ENCODE data around the gene MYH16. TPM values are rescaled to one million over a fixed set of nuclear protein-coding genes. Genes with fewer than 3 reads are reported as not detected.
"Not testable (repeated sequence)": the region's sequence is repeated elsewhere in the genome, so short reads cannot be mapped to it uniquely, and the experiment has no call there.

MYH16 gene
- total RNA-seq, 1 donor from 2014 or later, result not detected

GRCh38 chr7:99325001-99325493 lies 52.4 kb downstream of the MYH16 start:
- peak overlapping the region; percentile 63 for H3K27ac Mint-ChIP-seq
- TF ChIP-seq EZH2phosphoT487 (IDR thresholded peaks at IDR 0.05), result no peak
- no peak for TF ChIP-seq EZH2 (IDR thresholded peaks at IDR 0.05)
- TF ChIP-seq, protein P1, sequence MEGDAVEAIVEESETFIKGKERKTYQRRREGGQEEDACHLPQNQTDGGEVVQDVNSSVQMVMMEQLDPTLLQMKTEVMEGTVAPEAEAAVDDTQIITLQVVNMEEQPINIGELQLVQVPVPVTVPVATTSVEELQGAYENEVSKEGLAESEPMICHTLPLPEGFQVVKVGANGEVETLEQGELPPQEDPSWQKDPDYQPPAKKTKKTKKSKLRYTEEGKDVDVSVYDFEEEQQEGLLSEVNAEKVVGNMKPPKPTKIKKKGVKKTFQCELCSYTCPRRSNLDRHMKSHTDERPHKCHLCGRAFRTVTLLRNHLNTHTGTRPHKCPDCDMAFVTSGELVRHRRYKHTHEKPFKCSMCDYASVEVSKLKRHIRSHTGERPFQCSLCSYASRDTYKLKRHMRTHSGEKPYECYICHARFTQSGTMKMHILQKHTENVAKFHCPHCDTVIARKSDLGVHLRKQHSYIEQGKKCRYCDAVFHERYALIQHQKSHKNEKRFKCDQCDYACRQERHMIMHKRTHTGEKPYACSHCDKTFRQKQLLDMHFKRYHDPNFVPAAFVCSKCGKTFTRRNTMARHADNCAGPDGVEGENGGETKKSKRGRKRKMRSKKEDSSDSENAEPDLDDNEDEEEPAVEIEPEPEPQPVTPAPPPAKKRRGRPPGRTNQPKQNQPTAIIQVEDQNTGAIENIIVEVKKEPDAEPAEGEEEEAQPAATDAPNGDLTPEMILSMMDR (IDR thresholded peaks at IDR 0.05), result no peak
- Histone ChIP-seq H3K36me3 (no peaks in the 10 kb centered on the region), H4K20me1 (ENCODE audit: low read depth) (peaks cover 14% of the 10 kb centered on the region), H3K4me1 (peaks cover 14% of the 10 kb centered on the region), H3K27ac (no peak overlapping the region), H3K9me3 (ENCODE audit: low read depth) (no peaks in the 10 kb centered on the region), H3K4me2 (peak overlapping the region; percentile 88), H3K79me2 (ENCODE audit: low read depth) (peaks cover 55% of the 10 kb centered on the region), H2AFZ (replicated peaks) (peak overlapping the region; percentile 60), H3K27me3 (no peaks in the 10 kb centered on the region), H3K4me3 (peak overlapping the region; percentile 98), H3F3A (ENCODE audit: low read depth) (peaks cover 7% of the 10 kb centered on the region), H3K9ac (peak overlapping the region; percentile 79)
- H3K4me1 Mint-ChIP-seq, result peaks cover 13% of the 10 kb centered on the region
- DNase-seq (ENCODE audit: low spot score), result peak; percentile 32
- peak overlapping the region; percentile 90 for H3K4me3 Mint-ChIP-seq
- H3K27me3 Mint-ChIP-seq (ENCODE audit: insufficient read depth, low read depth), result peaks cover 5% of the 10 kb centered on the region
- H3K9me3 Mint-ChIP-seq, result no peaks in the 10 kb centered on the region
- H3K36me3 Mint-ChIP-seq, result no peaks in the 10 kb centered on the region

DNA sequence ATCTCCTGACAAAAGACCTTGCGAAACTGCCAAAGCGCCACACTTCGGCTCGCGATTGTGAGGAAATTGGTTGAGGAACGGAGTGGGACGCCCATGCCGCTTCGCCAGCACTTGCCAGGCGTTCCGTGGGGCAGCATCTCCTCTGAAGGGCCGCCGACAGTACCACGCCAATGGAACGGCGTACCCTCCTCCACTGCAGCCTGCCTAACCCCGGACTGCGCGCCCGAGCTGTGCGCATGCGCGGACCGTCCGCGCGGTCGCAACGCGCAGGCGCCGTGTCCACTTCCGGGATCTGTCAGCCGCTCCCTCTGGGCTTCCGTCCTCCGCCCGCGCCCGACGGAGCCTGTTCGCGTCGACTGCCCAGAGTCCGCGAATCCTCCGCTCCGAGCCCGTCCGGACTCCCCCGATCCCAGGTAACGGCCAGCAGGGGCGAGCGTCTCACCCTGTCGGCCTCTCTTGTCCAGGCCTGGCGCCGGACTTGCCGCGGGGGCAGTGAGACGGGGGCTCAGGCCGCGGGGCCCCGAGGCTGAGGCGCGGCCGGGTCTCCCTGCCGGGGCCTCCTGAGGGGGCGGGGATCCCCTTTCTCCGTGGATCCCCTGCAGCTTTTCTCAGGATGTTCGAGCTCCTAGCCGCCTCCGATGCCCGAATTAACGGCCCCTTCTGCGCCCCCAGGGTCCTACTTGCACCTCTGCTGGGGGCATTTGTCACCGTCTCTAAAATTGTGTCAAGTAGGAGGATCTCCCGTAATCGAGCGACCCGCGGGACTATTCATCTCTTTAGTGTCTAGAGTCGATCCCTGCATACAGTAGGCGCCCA lies 53.2 kb downstream of the MYH16 start, which contains the start of gene ARPC1A:
Gene ARPC1A (plus strand): TSS at position 307 of the 816 bp plus-strand sequence. CDS start 7,456 bp downstream, outside the sequence.
- Histone ChIP-seq H3K9me3 (ENCODE audit: low read depth) (no peaks in the 10 kb centered on the region), H3K36me3 (no peaks in the 10 kb centered on the region), H3K4me1 (peaks cover 6% of the 10 kb centered on the region), H3K27me3 (no peaks in the 10 kb centered on the region), H3K4me3 (peak within 1 kb of the TSS; percentile 98), H3K4me2 (peak within 1 kb of the TSS; percentile 91), H4K20me1 (ENCODE audit: low read depth) (peaks cover 14% of the 10 kb centered on the region), H3F3A (ENCODE audit: low read depth) (peaks cover 4% of the 10 kb centered on the region), H3K27ac (peak within 1 kb of the TSS; percentile 51), H2AFZ (replicated peaks) (peak within 1 kb of the TSS; percentile 88), H3K9ac (peak within 1 kb of the TSS; percentile 97), H3K79me2 (ENCODE audit: low read depth) (peaks cover 63% of the 10 kb centered on the region)
- Mint-ChIP-seq H3K4me3 (peak within 1 kb of the TSS; percentile 90), H3K36me3 (no peaks in the 10 kb centered on the region), H3K9me3 (no peaks in the 10 kb centered on the region), H3K4me1 (peaks cover 11% of the 10 kb centered on the region), H3K27ac (peak within 1 kb of the TSS; percentile 63), H3K27me3 (ENCODE audit: insufficient read depth, low read depth) (peaks cover 5% of the 10 kb centered on the region)
- peak; percentile 98 for DNase-seq (ENCODE audit: low spot score)
- no peak for TF ChIP-seq EZH2phosphoT487 (IDR thresholded peaks at IDR 0.05)
- no peak for TF ChIP-seq EZH2 (IDR thresholded peaks at IDR 0.05)
- TF ChIP-seq, protein P1 (IDR thresholded peaks at IDR 0.05), result peak; percentile 39

DNA sequence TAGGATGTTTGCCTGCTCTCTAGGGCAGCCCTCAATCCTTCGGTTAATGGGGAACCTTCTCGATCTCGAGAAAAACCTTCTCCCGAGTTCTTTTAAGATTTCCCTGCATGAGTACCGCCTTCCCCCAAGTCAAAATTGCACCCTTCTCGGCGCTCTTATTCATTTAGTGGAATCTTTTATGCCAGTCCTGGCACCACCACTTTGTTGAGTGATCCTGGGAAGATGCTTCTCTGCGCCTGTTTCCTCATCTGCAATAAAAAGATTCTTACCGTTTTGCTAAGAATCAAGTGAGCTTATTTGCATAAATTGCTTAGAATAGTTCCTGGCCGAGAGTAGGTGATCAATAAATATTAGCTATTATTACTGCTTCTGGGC lies 53.8 kb downstream of the MYH16 start:
- Histone ChIP-seq H3K4me2 (peak overlapping the region; percentile 91), H3K4me3 (peak overlapping the region; percentile 98), H2AFZ (replicated peaks) (peak overlapping the region; percentile 88), H3F3A (ENCODE audit: low read depth) (peaks cover 4% of the 10 kb centered on the region), H3K9me3 (ENCODE audit: low read depth) (no peaks in the 10 kb centered on the region), H4K20me1 (ENCODE audit: low read depth) (peaks cover 14% of the 10 kb centered on the region), H3K27ac (no peak overlapping the region), H3K27me3 (no peaks in the 10 kb centered on the region), H3K79me2 (ENCODE audit: low read depth) (peaks cover 69% of the 10 kb centered on the region), H3K9ac (peak overlapping the region; percentile 97), H3K36me3 (no peaks in the 10 kb centered on the region), H3K4me1 (peaks cover 6% of the 10 kb centered on the region)
- no peak for DNase-seq (ENCODE audit: low spot score)
- no peaks in the 10 kb centered on the region for H3K36me3 Mint-ChIP-seq
- H3K4me3 Mint-ChIP-seq, result peak overlapping the region; percentile 90
- TF ChIP-seq EZH2phosphoT487 (IDR thresholded peaks at IDR 0.05) (no peak), EZH2 (IDR thresholded peaks at IDR 0.05) (no peak)
- TF ChIP-seq, protein P1 (IDR thresholded peaks at IDR 0.05), result no peak
- H3K27me3 Mint-ChIP-seq (ENCODE audit: insufficient read depth, low read depth), result peaks cover 4% of the 10 kb centered on the region
- H3K9me3 Mint-ChIP-seq, result no peaks in the 10 kb centered on the region
- H3K27ac Mint-ChIP-seq, result peak overlapping the region; percentile 19
- H3K4me1 Mint-ChIP-seq, result peaks cover 11% of the 10 kb centered on the region

GRCh38 chr7:99330314-99330961 lies 57.8 kb downstream of the MYH16 start:
- H3K27me3 ChIP-seq; H3F3A ChIP-seq (ENCODE audit: low read depth); H3K4me1 ChIP-seq; H3K4me3 Mint-ChIP-seq; H3K9me3 ChIP-seq (ENCODE audit: low read depth); H3K9me3 Mint-ChIP-seq; H3K27me3 Mint-ChIP-seq (ENCODE audit: insufficient read depth, low read depth); H3K9ac ChIP-seq; H3K27ac Mint-ChIP-seq; H3K36me3 Mint-ChIP-seq; H3K27ac ChIP-seq; H3K36me3 ChIP-seq; H3K4me3 ChIP-seq; H2AFZ ChIP-seq (replicated peaks); DNase-seq (ENCODE audit: low spot score); H3K4me2 ChIP-seq: not testable (repeated sequence)
- H3K79me2 ChIP-seq (ENCODE audit: low read depth), result peaks cover 74% of the 10 kb centered on the region
- peaks cover 30% of the 10 kb centered on the region for H4K20me1 ChIP-seq (ENCODE audit: low read depth)
- peaks cover 11% of the 10 kb centered on the region for H3K4me1 Mint-ChIP-seq
